WTC11 (cell line): ENCODE data around the gene CNTN5.

Source experiments
- IRF2 ChIP-seq: sonication (generic); formaldehyde crosslinking; IDR thresholded peaks from 2 replicates; pipeline ENCODE4 v1.8.0; 2022; ENCODE audit warnings: low read depth, missing genetic modification reagents, borderline replicate concordance
- JUN ChIP-seq: sonication (generic); formaldehyde crosslinking; IDR thresholded peaks from 2 replicates; pipeline ENCODE4 v1.8.0; 2023; ENCODE audit warnings: mild to moderate bottlenecking, missing genetic modification reagents
- NR2C2 ChIP-seq: sonication (generic); formaldehyde crosslinking; IDR thresholded peaks from 2 replicates; pipeline ENCODE4 v1.8.0; 2022; ENCODE audit warnings: mild to moderate bottlenecking, missing genetic modification reagents
- ZNF121 ChIP-seq: sonication (generic); formaldehyde crosslinking; IDR thresholded peaks from 2 replicates; pipeline ENCODE4 v1.8.0; 2023; ENCODE audit warnings: missing genetic modification reagents
- ZNF512 ChIP-seq: sonication (generic); formaldehyde crosslinking; IDR thresholded peaks from 2 replicates; pipeline ENCODE4 v1.8.1; 2022; ENCODE audit warnings: missing genetic modification reagents, borderline replicate concordance
- TF ChIP-seq, protein P1 (sequence below): fragments of 200-600 bp; IDR thresholded peaks from 2 replicates; pipeline ENCODE4 v1.8.0; 2022; ENCODE audit warnings: antibody characterized with exemption
- TF ChIP-seq, protein P2 (sequence below): sonication (generic); formaldehyde crosslinking; conservative IDR thresholded peaks from 2 replicates; pipeline ENCODE4 v1.8.1; 2022; ENCODE audit warnings: mild to moderate bottlenecking, missing genetic modification reagents
- TF ChIP-seq, protein P3 (sequence below): sonication (generic); formaldehyde crosslinking; IDR thresholded peaks from 2 replicates; pipeline ENCODE4 v1.8.1; 2022; ENCODE audit warnings: low read depth, missing genetic modification reagents, borderline replicate concordance

DNA sequence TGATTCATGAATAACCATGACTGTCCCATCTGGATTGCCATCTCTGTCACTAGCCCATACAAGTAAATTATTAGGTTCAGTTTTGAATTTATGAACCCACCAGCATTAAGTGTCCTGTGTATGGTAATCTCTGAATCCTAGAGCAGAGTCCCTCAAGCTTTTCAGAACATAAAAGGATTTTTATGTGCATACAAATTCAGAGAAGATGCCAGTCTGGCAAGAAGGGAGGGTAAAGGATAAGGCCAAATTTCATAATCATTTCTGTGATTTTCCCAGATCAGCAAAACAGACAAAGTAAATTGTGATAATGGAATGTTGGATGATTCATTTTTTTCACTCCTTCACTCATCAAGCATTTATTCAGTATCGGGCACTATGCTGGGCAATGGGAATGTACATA lies 1295.2 kb downstream of the CNTN5 start:
- TF ChIP-seq, protein P1, sequence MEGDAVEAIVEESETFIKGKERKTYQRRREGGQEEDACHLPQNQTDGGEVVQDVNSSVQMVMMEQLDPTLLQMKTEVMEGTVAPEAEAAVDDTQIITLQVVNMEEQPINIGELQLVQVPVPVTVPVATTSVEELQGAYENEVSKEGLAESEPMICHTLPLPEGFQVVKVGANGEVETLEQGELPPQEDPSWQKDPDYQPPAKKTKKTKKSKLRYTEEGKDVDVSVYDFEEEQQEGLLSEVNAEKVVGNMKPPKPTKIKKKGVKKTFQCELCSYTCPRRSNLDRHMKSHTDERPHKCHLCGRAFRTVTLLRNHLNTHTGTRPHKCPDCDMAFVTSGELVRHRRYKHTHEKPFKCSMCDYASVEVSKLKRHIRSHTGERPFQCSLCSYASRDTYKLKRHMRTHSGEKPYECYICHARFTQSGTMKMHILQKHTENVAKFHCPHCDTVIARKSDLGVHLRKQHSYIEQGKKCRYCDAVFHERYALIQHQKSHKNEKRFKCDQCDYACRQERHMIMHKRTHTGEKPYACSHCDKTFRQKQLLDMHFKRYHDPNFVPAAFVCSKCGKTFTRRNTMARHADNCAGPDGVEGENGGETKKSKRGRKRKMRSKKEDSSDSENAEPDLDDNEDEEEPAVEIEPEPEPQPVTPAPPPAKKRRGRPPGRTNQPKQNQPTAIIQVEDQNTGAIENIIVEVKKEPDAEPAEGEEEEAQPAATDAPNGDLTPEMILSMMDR, result no peak
- TF ChIP-seq, protein P2, sequence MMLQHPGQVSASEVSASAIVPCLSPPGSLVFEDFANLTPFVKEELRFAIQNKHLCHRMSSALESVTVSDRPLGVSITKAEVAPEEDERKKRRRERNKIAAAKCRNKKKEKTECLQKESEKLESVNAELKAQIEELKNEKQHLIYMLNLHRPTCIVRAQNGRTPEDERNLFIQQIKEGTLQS (CRISPR knock-in tag), result no peak
- TF ChIP-seq, protein P3, sequence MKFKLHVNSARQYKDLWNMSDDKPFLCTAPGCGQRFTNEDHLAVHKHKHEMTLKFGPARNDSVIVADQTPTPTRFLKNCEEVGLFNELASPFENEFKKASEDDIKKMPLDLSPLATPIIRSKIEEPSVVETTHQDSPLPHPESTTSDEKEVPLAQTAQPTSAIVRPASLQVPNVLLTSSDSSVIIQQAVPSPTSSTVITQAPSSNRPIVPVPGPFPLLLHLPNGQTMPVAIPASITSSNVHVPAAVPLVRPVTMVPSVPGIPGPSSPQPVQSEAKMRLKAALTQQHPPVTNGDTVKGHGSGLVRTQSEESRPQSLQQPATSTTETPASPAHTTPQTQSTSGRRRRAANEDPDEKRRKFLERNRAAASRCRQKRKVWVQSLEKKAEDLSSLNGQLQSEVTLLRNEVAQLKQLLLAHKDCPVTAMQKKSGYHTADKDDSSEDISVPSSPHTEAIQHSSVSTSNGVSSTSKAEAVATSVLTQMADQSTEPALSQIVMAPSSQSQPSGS (CRISPR knock-in tag), result no peak
- no peak for TF ChIP-seq IRF2 (CRISPR knock-in tag)
- TF ChIP-seq ZNF512 (CRISPR knock-in tag), result no peak
- no peak for TF ChIP-seq ZNF121
- TF ChIP-seq JUN, result no peak
- no peak for TF ChIP-seq NR2C2
